Hippocampal formation (tissue), 2 donors: ENCODE results near the gene KRT31.
"Not testable (repeated sequence)": the region's sequence is repeated elsewhere in the genome, so short reads cannot be mapped to it uniquely, and the experiment has no call there.

Experiments used
- DNase-seq, 2 donors: peaks; one replicate each; lab custom pipeline; 2025; lab: John Stamatoyannopoulos, UW

Gene KRT31

DNA sequence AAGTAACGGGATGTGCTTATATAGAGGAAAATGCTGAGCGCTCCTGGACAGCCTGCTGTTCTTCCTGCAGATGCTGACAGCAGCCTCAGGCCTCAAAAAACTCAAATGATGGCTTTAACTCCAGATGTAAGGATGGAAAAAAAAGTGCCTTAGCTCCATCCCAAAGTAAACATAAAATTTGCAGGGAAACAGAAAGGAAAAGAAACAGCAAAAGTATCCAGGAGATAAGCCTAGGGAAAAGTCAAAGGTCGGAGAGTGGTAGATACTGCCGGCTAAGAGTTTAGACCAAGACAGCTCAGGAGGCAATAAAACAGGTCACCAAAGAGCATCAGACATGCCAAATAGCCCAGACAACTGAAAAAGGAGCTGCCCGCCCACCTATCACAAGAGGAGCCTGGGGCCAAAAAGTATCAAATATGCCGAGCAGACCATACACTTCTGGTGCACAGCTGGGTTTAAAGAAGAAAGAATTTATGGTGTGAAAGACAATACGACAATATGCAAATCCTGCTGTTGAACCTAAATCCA, 6.9 kb downstream of the KRT31 start:
- DNase-seq: no peak

- no peak for DNase-seq
Observed at GRCh38 chr17:41387670-41388069, 9.7 kb downstream of the KRT31 start.

GRCh38 chr17:41386227-41386626, 11.2 kb downstream of the KRT31 start:
- DNase-seq: no peak

DNA sequence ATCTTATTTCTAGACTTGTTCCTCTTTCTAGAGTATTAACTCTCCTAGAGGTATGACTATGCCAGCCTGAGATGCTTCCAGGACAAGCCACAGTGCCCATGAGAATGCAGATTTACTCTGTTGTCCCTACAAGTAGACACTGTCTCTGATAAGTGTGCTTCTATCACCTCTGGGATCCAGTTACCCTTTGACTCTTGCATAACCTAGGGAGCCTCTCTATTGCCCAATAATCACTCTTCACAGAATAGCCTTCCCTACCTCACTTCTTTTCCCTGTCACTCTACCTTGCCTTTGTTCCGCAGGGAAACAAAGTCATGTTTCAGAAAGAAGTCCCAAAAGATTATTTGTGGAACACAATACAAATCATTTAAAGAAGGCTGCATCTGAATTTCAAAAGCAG, 13.7 kb downstream of the KRT31 start:
- no peak for DNase-seq

DNA sequence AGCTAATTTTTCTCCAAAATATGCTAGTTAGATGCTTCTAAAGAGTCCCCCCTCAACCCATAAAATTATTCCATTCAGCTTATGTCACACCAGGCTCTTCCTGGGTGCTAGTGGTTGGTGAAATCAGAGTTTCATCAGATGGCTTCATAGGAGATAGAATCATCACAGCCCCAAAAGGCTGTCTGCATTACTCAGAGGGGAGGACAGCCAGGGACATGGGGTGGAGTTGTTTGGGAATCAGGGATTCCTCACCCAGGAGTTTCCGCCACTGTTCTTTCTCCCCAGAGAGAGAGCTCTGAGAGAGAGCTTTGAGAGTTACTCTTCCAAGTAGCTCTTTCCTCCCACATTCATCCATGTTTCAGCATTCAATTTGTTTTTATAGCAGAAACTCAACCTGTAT, 15.0 kb downstream of the KRT31 start:
- DNase-seq: no peak

DNA sequence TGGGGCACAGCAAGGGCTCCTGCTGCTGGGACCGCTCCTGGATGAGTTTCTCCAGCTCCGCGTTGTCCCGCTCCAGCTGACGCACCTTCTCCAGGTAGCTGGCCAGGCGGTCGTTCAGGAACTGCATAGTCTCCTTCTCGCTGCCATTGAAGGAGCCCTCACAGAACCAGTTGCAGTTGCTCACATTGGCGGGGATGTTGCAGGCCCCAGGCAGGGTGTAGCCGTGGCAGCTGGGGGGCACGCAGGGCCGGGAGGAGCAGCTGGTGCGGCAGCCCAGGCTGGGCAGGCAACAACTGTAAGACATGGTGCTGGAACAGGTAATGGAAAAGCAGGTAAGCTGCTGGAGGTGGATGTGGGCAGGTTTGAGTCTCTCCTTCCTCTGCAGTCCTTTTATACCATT, 15.5 kb downstream of the KRT31 start, which contains the start of gene KRT34:
Gene KRT34 (minus strand): TSS at position 364 of the 400 bp plus-strand sequence. CDS start 60 bp downstream, at position 304.
- DNase-seq: not testable (repeated sequence)

GRCh38 chr17:41380091-41380490, 17.3 kb downstream of the KRT31 start:
- not testable (repeated sequence) for DNase-seq

DNA sequence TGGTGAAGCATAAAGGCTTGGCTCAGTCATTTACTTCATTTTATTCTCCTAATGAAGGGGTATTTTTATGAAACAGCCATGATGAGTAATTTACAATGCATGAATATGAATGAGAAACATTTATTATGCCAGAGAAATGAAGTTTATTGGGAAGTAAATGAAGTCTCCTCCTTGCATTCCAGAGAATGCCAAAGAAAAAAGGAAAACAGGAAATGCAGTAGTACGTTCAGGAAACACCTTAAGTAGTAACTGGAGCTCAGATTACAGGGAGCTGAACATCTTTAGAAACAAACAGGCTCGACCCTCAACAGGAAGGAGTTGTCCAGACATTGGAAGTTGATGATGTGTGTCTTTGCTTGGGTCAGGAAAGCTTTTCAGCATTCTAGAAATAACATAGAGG, 19.9 kb downstream of the KRT31 start:
- DNase-seq: no peak

- no peak for DNase-seq
Observed at GRCh38 chr17:41369713-41370112, 27.7 kb downstream of the KRT31 start, which contains the start of gene KRT33B. Gene KRT33B (minus strand): TSS chr17:41369813. CDS start chr17:41369750, 63 bp downstream.

DNA sequence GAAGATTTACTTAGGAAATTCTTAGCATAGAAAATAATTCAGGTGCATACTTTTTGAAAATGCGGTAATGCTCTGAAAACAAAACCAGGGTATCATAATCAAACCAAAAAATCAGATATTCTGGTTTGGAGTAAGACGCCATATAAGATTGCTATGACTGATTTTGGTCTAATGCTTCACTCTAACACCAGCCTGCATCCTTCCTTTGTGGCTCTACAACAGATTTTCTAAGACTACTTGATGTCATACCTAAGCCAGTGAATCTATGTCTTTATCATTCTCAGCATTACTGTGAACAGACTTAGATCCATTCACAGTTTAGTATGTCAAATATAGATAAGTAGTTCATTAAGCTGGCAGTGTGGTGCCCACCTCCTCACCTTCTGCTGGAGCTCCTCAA, 28.4 kb downstream of the KRT31 start:
- DNase-seq: peak in 1 of 2 donors; percentile 2

DNA sequence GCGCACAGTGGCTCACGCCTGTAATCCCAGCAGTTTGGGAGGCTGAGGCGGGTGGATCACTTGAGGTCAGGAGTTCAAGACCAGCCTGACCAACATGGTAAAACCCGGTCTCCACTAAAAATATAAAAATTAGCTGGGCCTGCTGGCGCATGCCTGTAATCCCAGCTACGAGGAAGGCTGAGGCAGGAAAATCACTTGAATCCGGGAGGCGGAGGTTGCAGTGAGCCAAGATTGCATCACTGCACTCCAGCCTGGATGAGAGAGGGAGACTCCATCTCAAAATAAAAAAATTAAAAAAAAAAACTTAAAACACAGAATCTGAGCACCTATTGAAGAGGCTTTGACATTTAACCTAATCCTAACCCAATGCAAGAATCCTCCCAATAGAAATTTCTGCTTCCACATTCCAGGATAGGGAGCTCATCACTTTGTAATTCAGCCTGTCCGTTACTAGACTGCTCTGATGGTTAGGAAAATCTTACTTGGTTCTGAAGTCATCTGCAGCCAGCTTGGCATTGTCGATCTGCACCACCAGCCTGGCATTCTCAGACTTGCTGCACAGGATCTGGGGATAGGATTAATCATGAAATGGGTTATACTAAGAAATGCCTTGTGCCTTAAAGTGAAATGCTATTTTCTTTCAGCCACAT, 29.9 kb downstream of the KRT31 start:
- no peak for DNase-seq

GRCh38 chr17:41366070-41366469, 31.3 kb downstream of the KRT31 start:
- DNase-seq: no peak

GRCh38 chr17:41363881-41364280, 33.5 kb downstream of the KRT31 start:
- no peak for DNase-seq

DNA sequence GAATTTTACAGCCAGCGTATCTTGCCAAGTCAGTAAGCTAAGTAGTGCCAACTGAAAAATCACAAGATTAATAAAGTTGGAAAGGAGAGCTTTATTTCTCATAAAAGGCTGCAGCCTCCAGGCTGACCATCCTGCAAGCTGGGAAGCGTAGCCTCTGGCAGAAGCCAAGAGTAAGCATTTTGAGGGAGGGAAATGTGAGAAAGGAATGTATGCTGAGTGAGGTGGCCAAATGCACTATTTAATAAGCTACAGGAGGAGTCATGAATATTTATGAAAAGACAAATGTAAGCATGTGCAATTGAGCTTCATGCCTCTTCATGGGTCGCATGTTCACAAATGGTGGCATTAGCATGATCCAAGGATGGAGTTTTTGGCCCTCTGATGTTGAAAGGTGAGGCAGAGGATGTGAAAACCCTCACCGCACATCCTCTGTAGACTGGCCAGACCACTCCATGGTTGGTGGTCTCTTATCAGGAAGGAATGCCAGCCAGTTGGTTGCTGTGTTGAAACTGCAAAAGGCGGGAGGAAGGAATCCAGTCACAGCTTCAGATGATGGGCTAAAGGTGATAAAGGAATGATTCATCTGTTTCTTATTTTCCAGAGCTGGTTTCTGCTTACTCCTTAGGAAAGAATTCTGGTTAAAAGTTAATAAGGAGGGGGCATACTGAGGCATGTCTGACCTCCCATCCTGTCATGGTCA, 37.0 kb downstream of the KRT31 start:
- DNase-seq: no peak

- DNase-seq: no peak
Observed at GRCh38 chr17:41354536-41354935, 42.9 kb downstream of the KRT31 start.

GRCh38 chr17:41352597-41353366, 44.6 kb downstream of the KRT31 start:
- no peak for DNase-seq

- DNase-seq: no peak
Observed at GRCh38 chr17:41351177-41351576, 46.2 kb downstream of the KRT31 start.

DNA sequence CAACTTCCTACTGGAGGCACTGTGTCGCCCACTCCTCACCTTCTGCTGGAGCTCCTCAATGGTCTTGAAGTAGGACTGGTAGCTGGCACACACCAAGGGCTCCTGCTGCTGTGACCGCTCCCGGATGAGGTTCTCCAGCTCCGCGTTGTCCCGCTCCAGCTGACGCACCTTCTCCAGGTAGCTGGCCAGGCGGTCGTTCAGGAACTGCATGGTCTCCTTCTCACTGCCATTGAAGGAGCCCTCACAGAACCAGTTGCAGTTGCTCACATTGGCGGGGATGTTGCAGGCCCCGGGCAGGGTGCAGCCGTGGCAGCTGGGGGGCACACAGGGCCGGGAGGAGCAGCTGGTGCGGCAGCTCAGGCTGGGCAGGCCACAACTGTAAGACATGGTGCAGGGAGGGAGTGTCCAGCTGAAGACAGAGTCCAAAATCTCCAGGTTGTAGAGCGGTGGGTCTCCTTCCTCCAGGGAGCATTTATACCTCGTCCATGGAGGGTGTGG, 47.0 kb downstream of the KRT31 start, which contains the start of gene KRT33A:
Gene KRT33A (minus strand): TSS at position 448 of the 498 bp plus-strand sequence. CDS start 61 bp downstream, at position 387.
- not testable (repeated sequence) for DNase-seq

DNA sequence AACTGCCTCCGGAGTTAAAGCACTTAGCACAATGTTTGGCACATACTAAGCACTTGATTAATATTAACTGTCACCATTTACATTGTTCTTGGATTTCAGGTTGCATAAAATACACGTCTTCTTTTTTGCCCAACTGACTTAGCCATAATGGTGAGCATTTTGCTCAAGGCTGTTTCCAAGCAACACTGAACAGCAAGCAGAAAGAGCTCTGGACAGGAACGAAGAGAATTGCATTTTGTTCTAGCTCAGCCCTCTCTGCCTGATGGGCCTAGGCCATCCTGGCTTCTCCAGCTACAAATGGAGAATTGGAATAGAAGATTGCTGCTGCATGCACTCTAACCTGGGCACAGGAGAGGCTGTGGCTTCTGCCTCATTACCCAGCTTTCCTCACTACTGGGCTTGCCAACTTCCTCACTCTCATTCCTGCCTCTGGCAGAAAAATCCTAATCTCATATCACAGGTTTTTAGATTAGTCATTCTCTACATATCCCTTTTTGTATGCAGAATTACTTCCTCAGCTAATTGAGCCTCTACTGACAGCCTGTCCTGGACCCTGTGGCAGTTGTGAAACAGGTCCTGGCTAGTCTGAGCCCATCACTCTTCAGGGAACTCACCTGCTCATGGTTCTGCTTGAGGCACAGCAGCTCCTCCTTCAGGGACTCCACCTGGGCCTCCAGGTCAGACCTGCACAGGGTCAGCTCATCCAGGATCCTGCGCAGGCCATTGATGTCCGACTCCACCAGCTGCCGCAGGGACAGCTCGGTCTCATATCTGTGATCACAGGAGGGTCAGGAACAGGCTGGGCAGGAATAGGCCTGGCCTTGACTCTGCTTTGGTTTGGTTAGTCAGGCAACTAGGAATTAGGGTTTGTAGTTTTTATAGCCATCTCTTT, 49.3 kb downstream of the KRT31 start:
- DNase-seq: no peak

- not testable (repeated sequence) for DNase-seq
Observed at GRCh38 chr17:41346421-41346820, 51.0 kb downstream of the KRT31 start.

DNA sequence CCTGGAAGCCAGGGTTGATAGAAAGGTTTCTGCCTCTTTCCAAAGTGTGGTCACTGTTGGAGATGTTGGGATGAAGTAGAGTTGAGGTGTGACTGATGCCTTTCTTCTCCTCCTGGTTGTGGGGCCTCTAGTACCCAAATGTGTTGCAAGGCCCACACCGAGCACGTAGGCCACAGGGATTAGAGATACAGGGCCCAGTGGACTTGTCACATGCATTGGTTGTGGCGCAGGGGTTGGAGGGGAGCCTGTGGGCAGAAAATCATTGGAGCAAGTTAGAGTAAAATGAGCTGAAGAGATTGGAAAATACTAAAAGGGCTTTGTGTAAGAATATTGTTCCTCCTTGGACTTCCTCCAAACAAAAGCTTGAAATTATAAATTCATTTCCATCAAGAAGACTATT, 51.4 kb downstream of the KRT31 start:
- DNase-seq: no peak
